SIG-M5 (cell line): ENCODE measurements around the gene CARD11.

Experiments used
- DNase-seq: peaks from one replicate; lab custom pipeline; 2025; lab: John Stamatoyannopoulos, UW

CARD11 gene

DNA sequence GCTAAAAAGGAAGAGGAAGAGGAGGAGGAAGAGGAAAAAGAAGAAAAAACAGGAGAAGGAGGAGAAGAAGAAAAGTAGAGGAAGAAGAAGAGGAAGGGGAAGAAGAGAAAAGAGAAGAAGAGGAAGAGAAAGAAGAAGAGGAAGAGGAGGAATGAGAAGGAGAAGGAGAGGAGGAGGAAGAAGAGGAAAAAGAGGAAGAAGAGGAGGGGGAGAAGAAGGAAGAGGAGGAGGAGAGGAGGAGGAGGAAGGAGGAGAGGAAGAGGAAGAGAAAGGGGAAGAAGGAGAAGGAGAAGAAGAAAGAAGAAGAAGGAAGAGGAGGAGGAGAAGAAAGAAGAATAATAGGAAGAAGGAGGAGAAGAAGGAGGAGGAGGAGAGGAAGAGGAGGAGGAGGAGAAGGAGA is 103.2 kb downstream of the CARD11 start:
- no peak for DNase-seq

DNA sequence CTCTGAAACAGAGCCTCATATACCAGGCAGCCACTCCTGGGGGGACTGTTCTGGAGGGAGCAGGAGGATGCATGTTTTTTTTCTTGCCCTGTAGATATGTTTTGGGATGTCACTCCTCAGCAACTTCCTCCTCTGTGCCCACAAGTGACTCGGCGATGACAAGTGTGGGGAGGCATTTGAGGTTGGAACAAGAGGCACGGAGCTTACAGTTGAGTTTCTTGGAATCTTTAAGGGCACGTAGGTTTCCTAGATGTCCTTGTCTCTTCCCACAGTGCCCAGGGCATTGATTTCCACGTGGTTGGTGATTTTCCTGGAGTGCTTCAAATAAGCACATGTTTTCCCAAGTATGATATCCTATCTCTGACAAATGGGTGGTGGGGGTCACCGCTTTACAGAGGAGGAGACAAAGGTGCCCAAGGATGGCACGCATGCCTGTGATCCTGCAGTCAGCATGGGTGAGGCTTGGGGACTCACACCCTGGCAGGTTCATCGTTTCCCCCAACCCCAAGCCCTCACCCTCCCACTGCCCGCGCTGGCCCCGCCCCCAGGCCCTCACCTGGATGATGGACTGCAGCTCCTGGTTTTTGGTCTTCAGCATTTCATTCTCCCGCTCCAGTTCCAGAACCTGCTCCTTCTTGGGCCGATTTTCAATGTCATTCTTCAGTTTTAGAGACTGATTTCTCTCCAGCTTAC is 104.3 kb downstream of the CARD11 start:
- no peak for DNase-seq

DNA sequence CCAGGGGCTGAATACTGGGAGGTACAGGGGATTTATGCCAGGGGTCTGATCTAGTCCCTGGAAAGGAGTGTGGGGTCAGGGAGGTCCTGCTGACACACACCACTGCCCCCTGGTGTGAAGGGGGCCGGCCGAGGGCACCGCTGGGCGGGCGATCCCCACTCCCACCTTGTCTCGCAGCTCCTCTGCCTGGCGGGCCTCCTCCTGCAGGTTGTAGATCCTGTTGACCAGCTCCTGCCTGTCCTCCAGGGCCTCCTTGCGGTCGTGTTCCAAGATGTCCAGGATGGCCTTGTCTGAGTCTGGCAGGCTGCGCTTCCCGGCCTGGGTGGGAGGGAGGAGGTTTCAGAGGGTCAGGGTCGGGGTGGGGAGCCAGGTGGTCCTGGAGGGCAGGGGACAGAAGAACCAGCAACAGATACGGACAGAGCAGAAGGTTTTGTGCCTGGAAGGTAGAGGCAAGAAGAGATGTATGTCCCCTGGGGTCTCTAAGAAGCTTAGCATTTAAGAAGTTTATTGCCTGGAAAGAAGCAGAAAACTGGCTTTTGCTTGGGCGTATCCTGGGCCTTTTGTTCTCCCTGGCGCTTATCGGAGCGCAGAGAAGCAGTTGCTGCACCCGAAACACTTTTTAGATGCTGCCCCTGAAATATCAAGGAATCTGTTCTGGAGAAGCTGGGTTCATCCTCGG is 105.0 kb downstream of the CARD11 start:
- DNase-seq = no peak

GRCh38 chr7:2937701-2938513 is 105.8 kb downstream of the CARD11 start:
- DNase-seq = no peak

DNA sequence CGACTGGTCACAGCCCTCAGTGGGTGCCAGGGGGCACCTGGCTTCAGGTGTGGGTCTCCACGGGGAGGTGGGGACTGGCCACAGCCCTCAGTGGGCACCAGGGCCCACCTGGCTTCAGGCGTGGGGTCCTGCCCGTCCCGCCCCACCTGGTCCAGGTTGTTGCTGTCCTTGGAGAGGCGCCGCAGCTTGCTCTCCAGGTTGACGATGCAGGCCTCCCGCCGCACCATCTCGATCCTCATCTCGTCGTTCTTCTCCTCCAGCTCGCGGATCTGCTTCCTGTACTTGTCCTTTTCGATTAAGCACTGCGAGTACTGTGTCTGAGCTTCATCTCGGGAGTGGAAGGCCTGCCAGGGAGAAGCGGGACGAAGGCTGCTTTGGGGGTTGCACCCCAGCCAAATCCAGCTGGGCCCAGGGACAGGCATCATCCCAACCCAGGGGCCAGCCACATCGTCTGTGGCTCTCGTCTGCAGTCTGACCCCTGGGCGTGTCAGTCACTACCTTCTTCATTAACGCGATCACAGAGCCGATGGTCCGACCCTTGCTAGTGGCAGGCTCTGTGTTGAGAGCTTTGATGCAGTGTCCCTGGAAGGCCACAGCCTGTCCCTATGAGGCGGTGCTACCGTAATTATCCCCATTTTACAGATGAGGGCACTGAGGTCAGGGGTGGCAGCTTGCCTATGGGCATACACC is 106.6 kb downstream of the CARD11 start:
- DNase-seq = no peak

GRCh38 chr7:2936301-2936700 is 107.4 kb downstream of the CARD11 start:
- no peak for DNase-seq

DNA sequence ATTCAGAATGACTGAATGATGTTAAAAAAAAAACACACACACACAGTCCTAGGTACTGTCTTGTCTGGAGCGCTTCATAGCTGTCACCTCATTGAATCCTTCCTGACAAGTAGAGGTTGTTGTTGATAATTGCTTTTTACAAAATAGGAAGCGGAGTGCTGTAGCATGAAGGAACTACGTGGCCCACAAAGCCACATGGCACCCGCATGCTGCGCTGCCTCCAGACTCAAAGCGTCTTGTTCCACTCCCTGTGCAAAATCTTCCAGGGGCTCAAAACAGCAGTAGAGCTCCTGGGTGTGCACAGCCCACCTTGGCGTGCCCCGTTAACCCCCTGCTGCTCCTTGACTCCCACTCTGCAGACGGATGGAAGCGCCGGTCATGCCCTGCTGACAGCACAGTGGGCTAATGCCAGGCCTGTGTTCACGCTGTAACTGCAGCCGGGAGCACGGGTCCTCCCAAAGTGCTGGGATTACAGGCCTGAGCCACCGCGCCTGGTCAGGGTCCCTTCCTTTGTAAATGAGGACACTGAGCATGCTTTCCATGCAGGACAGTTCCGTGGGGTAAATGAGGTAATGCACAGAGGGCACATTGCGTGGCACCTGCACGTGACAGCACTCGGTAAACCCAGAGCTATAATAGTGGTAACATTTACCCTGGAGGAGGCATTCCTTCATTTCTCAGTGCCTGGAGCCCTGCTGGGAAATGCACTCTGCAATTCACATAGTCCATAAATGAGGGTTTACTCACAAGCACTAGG is 108.5 kb downstream of the CARD11 start:
- no peak for DNase-seq

GRCh38 chr7:2934211-2934731 is 109.4 kb downstream of the CARD11 start:
- DNase-seq = no peak

GRCh38 chr7:2932402-2933251 is 111.0 kb downstream of the CARD11 start:
- DNase-seq = no peak

DNA sequence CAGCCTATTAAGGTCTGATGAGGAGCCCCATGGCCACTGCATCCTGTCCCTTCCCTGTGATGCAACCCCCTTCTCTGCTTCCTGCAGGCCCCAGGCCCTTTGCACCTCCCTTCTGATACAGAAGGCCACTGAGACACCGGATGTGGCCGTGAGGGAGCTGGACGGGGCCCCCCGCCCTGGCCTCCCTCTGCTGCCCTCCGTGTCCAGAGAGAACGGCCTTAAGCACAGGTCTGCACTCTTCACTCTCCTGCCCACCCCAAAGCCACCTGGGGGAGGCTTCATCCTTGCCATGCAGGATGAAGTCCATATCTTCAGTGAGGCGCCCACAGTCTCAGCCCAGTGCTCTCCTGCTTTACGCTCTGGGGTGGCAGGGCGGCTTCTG is 112.6 kb downstream of the CARD11 start:
- no peak for DNase-seq

DNA sequence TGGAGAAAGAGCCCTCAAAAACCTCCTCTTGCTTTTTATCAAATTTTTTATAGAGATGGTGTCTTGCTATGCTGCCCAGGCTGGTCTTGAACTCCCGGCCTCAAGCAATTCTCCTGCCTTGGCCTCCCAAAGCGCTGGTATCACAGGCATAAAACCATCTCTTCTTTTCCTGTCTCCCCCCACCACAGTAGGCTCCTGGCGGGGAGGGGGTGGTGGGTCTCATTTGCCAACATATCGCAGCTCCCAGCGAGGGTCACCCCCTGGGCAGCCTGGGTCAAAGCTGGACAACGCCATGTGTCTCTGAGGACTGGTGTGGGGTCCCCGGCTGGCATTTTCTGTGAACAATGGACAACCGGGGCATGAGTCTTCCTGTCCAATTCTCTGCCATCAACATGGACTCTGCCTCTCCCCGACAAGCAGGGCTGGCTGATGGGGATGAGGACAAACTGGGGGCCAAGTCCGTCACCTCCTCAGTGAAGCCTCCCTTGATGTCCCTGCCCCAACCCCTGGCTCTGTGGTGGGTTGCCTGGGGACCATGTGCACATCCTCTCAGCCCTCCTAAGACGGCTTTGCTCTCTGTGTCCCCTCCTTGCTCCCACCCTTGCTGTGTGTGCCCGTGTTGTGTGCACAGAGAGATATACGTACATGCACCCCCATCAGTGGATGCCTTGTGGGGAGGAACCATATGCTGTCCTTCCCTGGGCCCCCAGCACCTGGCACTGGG is 113.2 kb downstream of the CARD11 start:
- no peak for DNase-seq

DNA sequence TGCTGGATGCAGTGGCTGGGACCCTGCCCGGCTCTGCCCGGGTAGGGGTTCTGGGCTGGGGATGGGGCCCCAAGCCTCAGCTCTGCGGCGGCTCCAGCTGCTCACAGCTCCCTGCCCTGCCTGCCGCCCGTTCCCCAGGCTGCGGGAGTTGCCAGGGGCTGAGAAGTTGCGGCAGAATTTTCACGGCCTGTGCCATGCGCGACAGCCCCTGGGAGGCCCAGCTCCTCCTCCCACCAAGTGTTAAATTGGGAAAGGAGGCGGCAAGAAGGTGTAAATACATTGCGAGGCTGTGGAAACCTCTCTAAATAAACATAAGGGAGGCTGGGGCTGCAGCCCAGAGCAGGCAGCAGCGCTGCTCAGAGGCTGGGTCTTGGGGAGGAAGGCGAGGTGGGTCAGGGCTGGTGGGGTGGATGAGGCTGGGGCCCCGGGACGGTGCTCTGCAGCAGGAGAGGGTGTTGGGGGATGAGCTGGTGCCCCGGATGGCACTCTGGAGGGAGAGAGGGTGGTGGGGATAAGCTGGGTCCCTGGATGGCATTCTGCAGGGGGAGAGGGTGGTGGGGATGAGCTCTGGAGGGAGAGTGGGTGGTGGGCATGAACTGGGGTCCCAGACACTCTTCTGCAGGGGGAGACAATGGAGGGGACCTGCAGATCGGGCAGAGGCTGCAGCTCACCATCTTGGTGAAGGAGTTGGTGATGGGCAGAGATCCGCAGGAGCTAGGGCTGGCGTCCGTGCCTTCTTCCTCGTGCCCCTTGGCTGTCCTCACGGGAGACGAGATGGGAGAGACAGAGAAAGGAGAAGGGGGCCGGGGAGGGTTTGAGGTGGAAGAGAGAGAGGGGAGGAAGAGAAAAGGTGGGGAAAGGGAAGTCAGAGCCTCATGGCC is 114.1 kb downstream of the CARD11 start:
- no peak for DNase-seq

- DNase-seq = no peak
Observed at GRCh38 chr7:2928613-2929311, 114.9 kb downstream of the CARD11 start.

DNA sequence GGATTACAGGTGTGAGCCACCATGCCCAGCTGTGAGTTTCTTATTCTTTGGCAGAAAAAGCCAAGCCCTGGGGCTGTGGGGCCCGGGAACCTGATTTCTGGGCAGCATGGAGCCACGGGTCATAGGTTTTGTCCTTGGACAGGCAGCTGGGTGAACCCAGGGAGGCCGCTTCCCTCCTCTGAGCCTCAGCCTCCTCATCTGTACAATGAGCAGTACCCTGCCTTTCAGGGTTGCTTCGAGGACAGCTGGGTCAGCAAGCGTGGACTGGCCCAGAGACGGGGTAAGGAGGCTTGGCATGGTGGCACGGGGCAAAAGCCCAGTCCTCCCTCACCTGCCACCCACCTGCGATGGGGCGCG is 115.4 kb downstream of the CARD11 start:
- DNase-seq = no peak

DNA sequence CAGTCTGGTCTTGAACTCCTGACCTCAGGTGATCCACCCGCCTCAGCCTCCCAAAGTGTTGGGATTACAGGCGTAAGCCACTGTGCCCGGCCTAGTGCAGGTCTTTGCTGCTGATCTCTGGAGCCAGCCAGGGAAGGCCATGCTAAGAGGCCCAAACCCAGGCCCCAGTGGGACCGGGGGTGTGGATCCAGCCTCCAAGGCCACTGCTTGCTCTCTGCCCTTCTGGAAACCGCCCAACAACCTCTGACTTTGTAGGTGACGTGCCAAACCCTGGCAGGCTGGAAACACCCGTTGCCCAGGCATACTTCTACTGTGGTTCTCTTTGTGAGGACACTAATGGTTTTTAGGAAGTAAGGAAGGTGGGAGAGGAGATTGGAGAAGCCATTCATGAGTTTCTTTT is 116.1 kb downstream of the CARD11 start:
- no peak for DNase-seq

DNA sequence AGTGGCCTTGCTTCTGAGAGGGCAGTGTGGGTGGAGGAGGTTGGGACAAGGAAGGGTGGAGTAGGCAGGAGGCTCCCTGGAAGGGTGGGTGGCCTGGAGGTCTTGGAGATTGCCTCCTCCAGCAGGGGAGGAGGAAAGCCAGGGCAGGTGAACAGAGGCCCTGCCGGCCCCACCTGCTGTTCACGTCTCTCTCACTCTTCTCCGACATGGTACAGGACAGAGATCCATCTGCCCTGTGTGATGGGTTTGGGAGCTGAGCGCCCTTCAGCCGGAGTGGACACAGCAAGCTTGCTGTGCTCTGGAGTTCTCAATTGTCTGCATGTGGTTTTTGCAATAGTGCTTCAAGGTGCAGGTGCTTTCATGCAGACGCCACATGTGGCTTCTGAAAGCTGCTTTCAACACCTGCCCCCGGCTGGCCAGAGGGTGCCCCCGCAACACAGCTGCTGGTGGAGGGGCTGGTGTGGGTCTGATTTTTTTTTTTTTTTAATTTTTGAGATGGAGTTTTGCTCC is 116.7 kb downstream of the CARD11 start:
- DNase-seq = no peak

GRCh38 chr7:2926120-2926895 is 117.4 kb downstream of the CARD11 start:
- DNase-seq = no peak
